ENCODE measurements around the gene C12orf50. TPM values are rescaled to one million over a fixed set of nuclear protein-coding genes. Genes with fewer than 3 reads are reported as not detected.

The C12orf50 gene
- total and polyA plus RNA-seq, 2 donors (not counting 1 experiment from before 2014, with no cell fraction given) = 0.07 to 0.10 TPM

GRCh38 chr12:88058719-88059077, 29.5 kb upstream of the C12orf50 start:
- H3K4me1 Mint-ChIP-seq = peaks cover 13% of the 10 kb centered on the region
- Histone ChIP-seq H3K9me3 (ENCODE audit: control extremely low read depth in 1 of 3, control insufficient read depth in 2 of 3, insufficient read depth in 1 of 3, low read length in 2 of 3) (no peaks in the 10 kb centered on the region), H3K36me3 (replicated peaks in 1 of 2; ENCODE audit: control extremely low read depth in 1 of 2, control insufficient read depth in 1 of 2, extremely low read depth in 1 of 2, insufficient read depth in 2 of 2, low read length in 1 of 2) (peaks cover 0 to 32% of the 10 kb centered on the region in 2 experiments), H3K27me3 (replicated peaks in 1 of 4; ENCODE audit: control extremely low read depth in 1 of 4, control insufficient read depth in 3 of 4, insufficient read depth in 4 of 4, low read length in 3 of 4) (no peaks in the 10 kb centered on the region), H3K79me2 (ENCODE audit: control insufficient read depth, insufficient read depth, low read length) (no peaks in the 10 kb centered on the region), H2AFZ (ENCODE audit: insufficient read depth, low read depth, low read length, poor library complexity, severe bottlenecking) (no peak overlapping the region), H3K4me1 (ENCODE audit: control insufficient read depth in 2 of 2, insufficient read depth in 2 of 2, low read length in 2 of 2) (peaks cover 0 to 3% of the 10 kb centered on the region in 2 donors), H3K4me3 (ENCODE audit: control extremely low read depth in 1 of 5, extremely low read depth in 1 of 5, insufficient read depth in 1 of 5, low read depth in 2 of 5, low read length in 4 of 5) (no peak overlapping the region), H3K9ac (ENCODE audit: low read length) (no peak overlapping the region), H3K27ac (ENCODE audit: low read length in 2 of 2) (no peak overlapping the region), H4K20me1 (ENCODE audit: control insufficient read depth, insufficient read depth, low read length, poor library complexity, severe bottlenecking) (no peaks in the 10 kb centered on the region), H3K4me2 (replicated peaks; ENCODE audit: low read depth, low read length, poor library complexity, severe bottlenecking) (no peak overlapping the region)
- no CpG with 5 or more reads among the region's 1 CpG for WGBS (ENCODE audit: insufficient coverage)
- no peak for TF ChIP-seq CTCF (IDR thresholded peaks at IDR 0.05)
- TF ChIP-seq EZH2 (IDR thresholded peaks at IDR 0.05; ENCODE audit: borderline replicate concordance, insufficient read depth, low read depth, low read length, poor library complexity, severe bottlenecking) = no peak
- DNase-seq = no peak
- CTCF ChIA-PET = no interaction called here
- no peak overlapping the region for H3K27ac Mint-ChIP-seq
- H3K27me3 Mint-ChIP-seq = no peaks in the 10 kb centered on the region
- no peak overlapping the region for H3K4me3 Mint-ChIP-seq
- intact Hi-C loops (cut with micrococcal nuclease) = no loop called here
- ATAC-seq (ENCODE audit: low read depth) = no peak
- POLR2A ChIA-PET = no interaction called here
- H3K9me3 Mint-ChIP-seq (ENCODE audit: insufficient read depth) = no peaks in the 10 kb centered on the region

GRCh38 chr12:88057994-88058718, 29.0 kb upstream of the C12orf50 start:
- Mint-ChIP-seq H3K27ac (no peak overlapping the region), H3K4me1 (peaks cover 9% of the 10 kb centered on the region), H3K9me3 (ENCODE audit: insufficient read depth) (no peaks in the 10 kb centered on the region), H3K4me3 (no peak overlapping the region), H3K27me3 (no peaks in the 10 kb centered on the region)
- H3K4me1 ChIP-seq (ENCODE audit: control insufficient read depth in 2 of 2, insufficient read depth in 2 of 2, low read length in 2 of 2) = no peaks in the 10 kb centered on the region
- intact Hi-C loops (cut with micrococcal nuclease) = no loop called here
- H3K36me3 ChIP-seq (replicated peaks in 1 of 2; ENCODE audit: control extremely low read depth in 1 of 2, control insufficient read depth in 1 of 2, extremely low read depth in 1 of 2, insufficient read depth in 2 of 2, low read length in 1 of 2) = peaks cover 0 to 37% of the 10 kb centered on the region in 2 experiments
- CTCF ChIA-PET = no interaction called here
- H4K20me1 ChIP-seq (ENCODE audit: control insufficient read depth, insufficient read depth, low read length, poor library complexity, severe bottlenecking) = no peaks in the 10 kb centered on the region
- H3K79me2 ChIP-seq (ENCODE audit: control insufficient read depth, insufficient read depth, low read length) = no peaks in the 10 kb centered on the region
- WGBS (ENCODE audit: insufficient coverage) = 96% methylated on average over 4 of the region's 4 CpGs
- H3K4me2 ChIP-seq (replicated peaks; ENCODE audit: low read depth, low read length, poor library complexity, severe bottlenecking) = no peak overlapping the region
- H3K9me3 ChIP-seq (ENCODE audit: control extremely low read depth in 1 of 3, control insufficient read depth in 2 of 3, insufficient read depth in 1 of 3, low read length in 2 of 3) = no peaks in the 10 kb centered on the region
- no peak overlapping the region for H3K27ac ChIP-seq (ENCODE audit: low read length in 2 of 2)
- ATAC-seq (ENCODE audit: low read depth) (no peak), DNase-seq (no peak)
- no peak overlapping the region for H2AFZ ChIP-seq (ENCODE audit: insufficient read depth, low read depth, low read length, poor library complexity, severe bottlenecking)
- no peaks in the 10 kb centered on the region for H3K27me3 ChIP-seq (replicated peaks in 1 of 4; ENCODE audit: control extremely low read depth in 1 of 4, control insufficient read depth in 3 of 4, insufficient read depth in 4 of 4, low read length in 3 of 4)
- no peak for TF ChIP-seq CTCF (IDR thresholded peaks at IDR 0.05)
- TF ChIP-seq EZH2 (IDR thresholded peaks at IDR 0.05; ENCODE audit: borderline replicate concordance, insufficient read depth, low read depth, low read length, poor library complexity, severe bottlenecking) = no peak
- H3K9ac ChIP-seq (ENCODE audit: low read length) = no peak overlapping the region
- POLR2A ChIA-PET = no interaction called here
- H3K4me3 ChIP-seq (ENCODE audit: control extremely low read depth in 1 of 5, extremely low read depth in 1 of 5, insufficient read depth in 1 of 5, low read depth in 2 of 5, low read length in 4 of 5) = no peak overlapping the region

Data from B cell (primary cell).